Mesothelial cell of epicardium (in vitro differentiated cells): ENCODE data around the gene SETD6. TPM values are rescaled to one million over a fixed set of nuclear protein-coding genes. Genes with fewer than 3 reads are reported as not detected.

Experiments
- total RNA-seq: library from RNA; stranded (reverse); gene quantifications from 3 replicates; pipeline ENCODE4 v1.2.1, GENCODE V29; 2021

The SETD6 gene
- total RNA-seq, 1 donor from 2014 or later: 28.9 TPM

Other genes with a start within 250 kb of the SETD6 start
- gene PRSS54, start 220.5 kb upstream of the SETD6 start, total RNA-seq: not detected in 3 replicates
- 5.0 to 6.0 TPM (median 5.5 TPM) in 3 replicates for gene GINS3, start 123.0 kb upstream of the SETD6 start, total RNA-seq
- gene NDRG4, start 15.4 kb upstream of the SETD6 start, total RNA-seq: 17.3 to 18.6 TPM (median 17.4 TPM) in 3 replicates
- gene CNOT1, start 114.3 kb downstream of the SETD6 start, total RNA-seq: 194 to 213 TPM (median 204 TPM) in 3 replicates
- 29.0 to 33.0 TPM (median 29.8 TPM) in 3 replicates for gene SLC38A7, start 169.3 kb downstream of the SETD6 start, total RNA-seq
- gene GOT2, start 218.8 kb downstream of the SETD6 start, total RNA-seq: 71.2 to 75.7 TPM (median 73.7 TPM) in 3 replicates